Suprapubic skin (tissue), 4 donors: ENCODE measurements around the gene SHROOM2.

ENCODE experiments used
- CTCF ChIP-seq, 2 donors: fragments of 200-600 bp in 1 of 2; fragments of 450-650 bp in 1 of 2; sonication (generic) in 1 of 2; IDR thresholded peaks; one replicate each; pipeline ENCODE4 v1.5.1; 2016 to 2019; ENCODE audit warnings: antibody characterized with exemption in 2 of 2, mild to moderate bottlenecking in 1 of 2, moderate library complexity in 1 of 2
- EP300 ChIP-seq: sonication (generic); formaldehyde crosslinking; IDR thresholded peaks from one replicate; pipeline ENCODE4 v1.6.1; 2017; ENCODE audit warnings: antibody characterized with exemption
- POLR2A ChIP-seq, 2 donors: fragments of 450-650 bp; IDR thresholded peaks; one replicate each; pipeline ENCODE4 v1.6.1; 2017; ENCODE audit warnings: antibody characterized with exemption in 2 of 2, mild to moderate bottlenecking in 2 of 2, moderate library complexity in 2 of 2
- POLR2AphosphoS5 ChIP-seq, 3 donors: sonication (generic); formaldehyde crosslinking; IDR thresholded peaks; one replicate each; pipeline ENCODE4 v1.6.1; 2017; ENCODE audit warnings: antibody characterized with exemption in 3 of 3

GRCh38 chrX:9912351-9913145, 126.3 kb downstream of the SHROOM2 start:
- TF ChIP-seq CTCF (IDR thresholded peaks at IDR 0.05) (no peak), POLR2AphosphoS5 (IDR thresholded peaks at IDR 0.05) (no peak), POLR2A (IDR thresholded peaks at IDR 0.05) (no peak), EP300 (no peak)
